Panc1 (cell line): ENCODE data around the gene STMN1.

Experiments
- CTCF ChIP-seq: fragments of 450-650 bp; IDR thresholded peaks from 2 replicates; pipeline ENCODE4 v1.5.1; 2017; ENCODE audit warnings: mild to moderate bottlenecking
- SIN3A ChIP-seq: IDR thresholded peaks from 2 replicates; pipeline ENCODE4 v1.6.1; 2012; ENCODE audit warnings: low read depth, mild to moderate bottlenecking, low read length, moderate library complexity, borderline replicate concordance; ENCODE audit not compliant: insufficient read depth

GRCh38 chr1:25952841-25953401, 46.7 kb upstream of the STMN1 start:
- TF ChIP-seq CTCF (no peak), SIN3A (no peak)
